Stimulated activated CD8-positive, alpha-beta memory T cell treated with anti-CD3 and anti-CD28 coated beads, Interleukin-12 subunit alpha, Interleukin-12 subunit beta, amount 100 ng/mL, for 1 hour (primary cell): Measurements from ENCODE around the gene SORCS2.

ENCODE experiments used
- DNase-seq: peaks from one replicate; pipeline ENCODE4 v3.0.0-alpha.2; 2020; ENCODE audit warnings: low read depth

Gene SORCS2

DNA sequence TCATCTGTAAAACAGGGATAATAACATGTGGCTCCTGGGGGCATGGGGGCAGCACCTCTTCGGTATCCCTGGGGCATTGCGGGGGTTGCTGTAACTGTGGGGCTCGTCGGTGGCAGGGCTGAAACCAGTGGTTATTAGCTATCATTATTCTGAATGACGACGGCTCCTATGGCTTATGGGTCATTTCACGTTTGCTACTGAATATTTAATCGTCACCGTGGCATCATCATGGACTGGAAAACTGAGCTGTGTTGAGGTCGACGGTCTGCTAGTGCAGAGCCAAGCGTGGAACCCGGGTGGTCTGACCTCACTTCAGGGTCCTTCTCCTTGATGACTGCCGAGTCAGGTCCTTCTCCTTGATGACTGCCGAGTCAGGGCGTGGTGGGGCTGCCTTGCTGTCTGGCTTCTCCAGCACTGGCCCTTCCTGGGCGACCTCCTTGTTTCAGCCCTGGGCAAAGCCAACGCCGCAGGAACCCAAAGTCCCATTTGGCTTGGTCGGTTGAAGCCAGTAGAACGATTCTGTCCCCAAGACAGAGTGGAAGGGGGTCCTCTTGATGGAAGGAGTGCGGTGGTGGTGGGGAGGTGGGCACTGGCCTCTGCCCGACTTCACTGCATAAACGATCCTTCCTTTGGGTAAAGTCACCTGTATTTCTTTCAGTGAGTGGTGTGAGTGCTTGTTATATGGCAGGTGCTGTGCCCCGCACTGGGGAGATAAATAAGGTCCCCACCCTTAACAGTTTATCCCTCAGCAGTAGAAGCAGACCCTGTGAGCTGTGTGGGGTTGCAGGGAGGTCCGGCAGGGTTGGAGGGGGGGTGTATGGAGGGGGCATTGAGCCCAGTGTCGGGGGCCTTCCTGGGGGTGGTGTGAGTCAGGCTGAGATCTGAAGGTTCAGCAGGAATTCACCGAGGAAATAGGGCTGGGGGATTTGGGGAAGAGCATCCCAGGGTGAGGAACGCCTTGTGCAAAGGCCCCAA, 201.6 kb downstream of the SORCS2 start:
- no peak for DNase-seq

DNA sequence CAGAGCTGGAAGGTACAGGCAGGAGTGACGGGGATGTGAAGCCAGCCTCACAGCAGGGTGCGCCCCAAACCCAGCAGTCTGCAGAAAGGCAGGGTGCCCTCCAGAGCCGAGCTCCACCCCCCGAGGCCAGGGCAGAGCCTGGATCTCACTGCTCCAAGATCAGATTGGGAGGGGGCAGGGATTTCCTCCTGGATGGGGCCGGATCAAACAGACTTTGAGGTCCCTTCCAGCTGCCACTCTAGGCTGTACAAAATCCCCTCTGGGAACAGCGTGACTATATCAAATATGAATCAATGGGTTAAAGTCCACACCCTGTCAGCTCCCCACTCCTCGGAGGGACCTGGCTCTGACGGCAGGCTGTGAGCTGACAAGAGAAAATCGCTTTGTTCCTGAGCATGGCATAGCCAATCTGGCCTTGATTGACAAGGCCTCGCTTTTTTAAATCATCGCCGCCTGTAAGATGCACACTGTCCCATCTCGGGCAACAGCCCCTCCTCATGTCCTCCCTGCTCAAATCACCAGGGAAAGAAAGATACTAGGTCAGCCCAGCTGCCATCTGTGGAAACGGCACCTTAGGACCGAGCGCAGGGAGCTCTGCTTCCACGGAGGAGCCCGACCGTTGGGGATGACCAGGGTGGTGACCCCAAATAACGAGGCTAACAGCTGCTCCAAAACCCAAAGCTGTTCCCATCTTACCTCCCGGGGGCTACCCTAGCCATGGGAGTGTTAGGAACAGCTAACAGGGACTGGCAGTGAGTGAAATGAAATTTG, 202.5 kb downstream of the SORCS2 start:
- no peak for DNase-seq

DNA sequence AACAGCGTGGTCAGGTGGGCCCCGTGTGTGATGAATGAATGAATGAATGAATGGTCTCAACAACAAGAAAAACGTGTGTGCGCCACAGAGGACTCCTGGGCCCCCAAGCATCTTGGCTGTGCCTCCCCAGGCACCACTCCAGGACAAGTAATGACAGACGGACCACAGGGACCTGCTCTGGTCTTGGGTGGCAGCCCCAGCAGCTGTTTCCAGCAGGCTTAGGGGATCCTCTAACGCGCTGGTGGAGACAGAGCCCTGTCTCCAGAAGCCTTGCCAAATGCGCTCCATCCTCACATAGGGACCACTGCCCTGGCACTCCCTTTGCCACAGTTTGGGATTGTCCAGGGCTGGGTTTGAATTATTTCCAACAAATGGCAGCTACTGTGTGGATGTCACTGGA, 203.3 kb downstream of the SORCS2 start:
- no peak for DNase-seq

DNA sequence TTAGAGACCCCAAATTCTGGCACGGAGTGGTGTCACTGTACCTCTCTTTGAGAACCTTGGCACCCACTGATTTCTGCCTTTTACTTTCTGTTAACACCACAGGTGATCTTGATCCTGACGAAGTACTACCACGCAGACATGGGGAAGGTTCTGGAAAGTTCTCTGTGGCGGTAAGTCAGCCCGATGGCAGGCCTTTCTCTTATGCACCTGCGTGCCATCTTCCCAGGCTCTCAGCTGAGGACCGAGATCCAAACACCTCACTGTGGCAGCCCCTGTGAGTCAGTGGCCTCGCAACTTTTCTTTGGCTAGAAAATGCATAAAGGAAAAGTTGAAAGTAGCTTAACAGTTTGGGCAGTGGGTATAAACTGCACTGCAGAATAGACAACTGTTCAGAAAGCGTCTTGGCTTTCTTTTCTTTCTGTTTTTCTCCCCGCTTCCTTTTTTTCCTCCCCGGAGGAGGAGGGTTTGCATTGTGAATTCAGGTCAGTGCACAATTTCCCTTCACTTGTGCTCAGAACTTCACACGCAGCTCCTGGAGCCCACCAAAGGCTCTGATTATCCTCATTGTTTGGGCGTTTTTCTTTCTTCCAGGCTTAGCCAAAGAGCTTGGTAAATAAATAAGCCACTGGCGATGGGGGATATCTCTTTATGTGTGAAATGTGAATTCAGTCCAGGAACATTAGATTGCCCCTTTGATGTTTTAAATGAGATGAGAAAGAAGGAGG, 204.0 kb downstream of the SORCS2 start:
- no peak for DNase-seq

DNA sequence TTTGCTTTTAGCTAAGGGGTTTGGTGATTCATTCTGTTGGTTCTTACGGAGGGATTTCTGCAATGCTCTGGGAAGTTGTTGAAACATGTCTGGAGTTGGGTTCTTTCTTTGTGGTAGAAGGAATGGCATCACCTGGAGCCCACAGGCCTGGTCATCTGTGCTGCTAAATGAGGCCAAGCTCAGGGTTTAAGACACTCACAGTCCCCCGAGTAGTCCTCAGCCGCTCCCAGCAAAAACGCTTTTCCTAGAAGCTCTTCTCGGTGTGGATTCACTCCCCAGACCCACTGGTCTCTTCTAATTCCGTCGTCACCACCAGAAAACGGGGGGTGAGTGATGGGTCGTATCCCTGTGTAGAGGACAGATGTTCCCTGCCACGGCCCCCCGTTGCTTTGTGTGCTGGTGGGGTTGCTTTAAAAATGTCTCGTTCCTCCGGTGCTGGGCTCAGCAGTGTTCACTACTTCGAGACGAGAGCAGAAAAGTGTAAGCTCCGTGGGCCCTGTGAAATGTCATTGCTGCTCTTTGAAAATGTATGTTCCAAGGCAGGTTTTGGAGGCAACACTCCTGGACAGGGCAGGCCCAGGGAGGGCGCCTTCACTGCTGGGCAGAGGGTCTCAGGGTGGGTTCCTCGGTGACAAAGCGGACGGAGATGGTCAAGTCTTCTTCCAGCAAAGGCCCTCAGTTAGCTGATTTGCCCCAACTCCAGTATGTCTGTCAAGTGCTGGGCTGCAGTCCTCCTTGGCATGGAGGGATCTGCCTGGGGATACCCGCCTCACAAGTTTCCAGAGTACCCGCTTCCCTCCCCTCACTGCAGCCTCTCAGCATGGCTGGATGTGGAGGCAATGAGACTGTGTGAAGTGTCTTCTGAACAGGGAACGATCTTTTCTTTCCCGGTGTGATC, 205.1 kb downstream of the SORCS2 start:
- DNase-seq = no peak

DNA sequence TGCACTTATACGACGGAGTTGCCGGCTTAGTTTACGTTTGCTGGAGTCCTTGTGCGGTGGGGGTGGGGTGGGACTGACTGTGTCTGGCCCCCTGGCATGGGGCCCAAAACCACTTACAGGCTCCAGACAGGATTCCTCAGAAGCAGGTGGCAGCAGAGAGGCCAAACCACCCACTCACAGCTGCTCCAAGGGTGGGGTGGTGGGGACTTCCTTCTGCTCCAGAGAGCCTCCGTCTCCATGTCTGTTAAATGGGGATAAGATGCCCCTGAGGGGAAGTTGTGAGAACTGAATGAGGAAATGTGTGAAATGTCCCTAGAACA, 205.7 kb downstream of the SORCS2 start:
- no peak for DNase-seq

DNA sequence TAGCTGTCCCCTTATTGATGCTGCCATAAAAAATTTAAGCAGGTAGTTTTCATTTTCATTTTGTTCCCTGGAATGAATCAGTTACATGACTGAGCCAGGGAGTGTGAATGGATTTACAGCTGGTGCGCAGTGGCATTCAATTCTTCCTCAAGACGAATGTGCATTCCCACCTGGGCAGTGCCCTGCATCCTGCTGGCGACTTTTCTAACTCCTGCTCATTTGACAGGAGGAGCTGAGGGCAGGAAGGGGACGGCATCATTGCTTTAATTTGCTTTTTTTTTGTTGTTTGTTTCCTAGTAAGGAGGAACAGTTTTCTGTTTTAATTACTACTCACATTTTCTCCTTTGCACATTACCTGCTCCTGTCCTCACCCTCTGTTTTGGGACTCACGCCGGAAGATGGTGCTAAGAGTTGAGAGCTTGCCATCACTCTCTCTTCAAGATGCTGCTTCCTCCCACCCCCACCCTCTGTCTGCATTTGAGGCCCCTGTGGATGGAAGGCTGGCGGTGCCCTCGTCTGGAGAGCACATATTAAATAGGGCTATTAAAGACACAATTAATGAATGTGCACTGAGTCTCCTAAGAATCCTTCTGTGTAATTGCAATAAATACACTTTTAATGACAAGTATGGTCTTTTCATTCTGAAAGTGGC, 206.6 kb downstream of the SORCS2 start:
- DNase-seq = no peak

DNA sequence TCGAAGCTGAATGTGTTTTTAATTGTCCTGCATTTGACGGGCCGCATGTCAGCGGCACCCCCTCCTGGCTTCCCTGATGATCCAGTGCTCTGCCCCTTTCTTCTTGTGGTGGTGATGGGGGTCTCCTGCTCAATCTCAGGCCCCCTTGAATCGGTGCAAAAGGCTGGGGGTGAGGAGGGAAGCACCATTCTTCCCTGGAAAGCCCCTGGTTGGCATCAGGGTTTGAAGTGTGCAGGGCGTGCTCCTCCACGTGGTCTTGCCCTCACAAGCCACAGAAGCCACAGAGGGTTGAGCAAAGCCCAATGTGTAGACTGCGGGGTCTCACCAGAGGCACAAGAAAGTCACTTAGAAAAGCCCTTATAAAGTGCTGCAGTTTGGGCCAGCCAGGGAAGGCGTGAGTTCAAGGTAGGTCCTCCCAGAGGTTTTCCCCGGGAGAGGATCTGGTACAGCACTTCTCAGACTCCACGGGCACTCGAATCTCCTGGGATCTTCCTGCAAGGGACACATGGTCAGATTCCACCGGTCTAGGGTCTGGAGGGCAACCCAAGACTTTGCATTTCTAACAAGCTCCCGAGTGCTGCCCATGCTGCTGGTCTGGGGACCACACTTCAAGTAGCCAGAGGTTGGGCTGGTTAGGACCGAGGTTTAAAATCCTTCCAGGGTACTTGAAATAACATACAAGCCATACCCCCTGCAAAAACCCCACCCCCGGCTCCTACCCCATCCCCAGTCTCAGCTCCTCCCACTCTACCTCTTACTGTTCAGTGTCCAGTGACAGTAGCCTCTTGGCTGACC, 207.3 kb downstream of the SORCS2 start:
- DNase-seq = no peak

DNA sequence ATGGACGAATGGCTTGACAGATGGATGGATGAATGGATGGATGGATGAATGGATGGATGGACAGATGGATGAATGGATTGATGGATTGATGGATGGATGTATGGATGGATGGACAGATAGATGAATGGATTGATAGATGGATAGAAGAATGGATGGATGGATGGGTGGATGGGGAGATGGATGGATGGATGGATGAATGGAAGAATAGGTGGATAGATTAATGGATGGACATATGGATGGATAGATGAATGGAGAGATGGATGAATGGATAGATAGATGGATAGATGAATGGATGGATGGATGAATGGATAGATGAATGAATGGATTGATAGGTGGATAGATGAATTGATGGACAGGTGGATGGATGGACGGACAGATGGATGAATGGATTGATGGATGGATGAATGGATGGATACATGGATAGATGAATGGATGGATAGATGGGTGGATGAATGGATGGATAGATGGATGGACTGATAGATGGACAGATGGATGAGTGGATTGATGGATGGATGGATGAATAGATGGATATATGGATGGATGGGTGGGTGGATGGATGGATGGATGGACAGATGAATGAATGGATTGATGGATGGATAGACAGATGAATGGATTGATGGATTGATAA, 208.4 kb downstream of the SORCS2 start:
- DNase-seq = no peak

DNA sequence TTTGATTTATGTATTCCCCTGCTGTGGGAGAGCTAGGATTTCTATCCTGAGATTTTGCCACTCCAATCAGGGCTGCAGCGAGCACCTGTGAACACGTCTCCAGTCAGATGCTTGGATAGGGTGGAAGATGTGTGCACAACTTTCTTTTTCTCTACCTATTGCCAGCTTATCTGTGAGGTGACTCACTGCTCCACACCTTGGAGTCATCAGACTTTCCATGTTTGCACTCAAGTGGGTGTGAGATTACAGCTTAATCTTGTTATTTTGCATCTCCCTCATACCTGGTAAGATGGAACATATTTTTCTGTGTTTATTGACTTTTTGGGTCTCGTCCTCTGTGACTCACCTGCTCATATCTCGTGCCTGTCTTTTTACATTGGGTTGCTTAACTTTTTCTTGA, 210.2 kb downstream of the SORCS2 start:
- DNase-seq = no peak

DNA sequence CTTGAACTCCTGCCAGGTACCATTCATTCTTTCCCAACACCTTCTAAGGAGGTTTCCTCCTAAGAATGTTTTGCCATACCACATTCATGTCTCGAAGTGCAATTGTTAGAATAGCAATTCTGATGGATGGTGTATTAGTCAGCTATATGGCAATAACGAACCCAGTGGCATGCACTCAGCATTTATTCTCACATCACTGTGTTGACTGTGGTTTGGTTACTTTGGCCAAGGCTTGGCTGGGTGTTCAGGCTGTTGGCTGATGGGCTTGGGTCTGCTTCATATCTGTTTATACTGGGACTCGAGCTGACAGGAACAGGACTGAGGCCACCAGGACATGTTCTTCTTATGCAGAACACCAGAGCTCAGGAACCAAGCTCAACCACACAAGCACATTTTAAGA, 210.7 kb downstream of the SORCS2 start:
- DNase-seq = no peak

DNA sequence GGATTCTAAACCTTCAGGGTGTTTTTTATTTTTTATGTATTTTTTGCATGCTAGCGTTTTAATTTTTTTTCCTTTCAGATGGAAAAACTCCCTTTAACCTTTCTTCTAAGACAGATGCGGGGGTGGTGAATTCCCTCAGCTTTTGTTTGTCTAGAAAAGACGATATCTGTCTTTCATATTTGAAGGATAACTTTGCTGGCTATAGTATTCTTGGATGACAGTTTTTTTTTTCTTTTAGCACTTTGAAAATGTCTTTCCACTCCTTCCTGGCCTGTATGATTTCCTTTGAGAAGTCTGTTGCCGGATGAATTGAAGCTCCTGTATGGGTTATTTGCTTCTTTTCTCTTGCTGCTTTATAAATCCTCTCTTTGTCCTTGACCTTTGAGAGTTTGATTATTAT, 215.8 kb downstream of the SORCS2 start:
- DNase-seq = no peak

DNA sequence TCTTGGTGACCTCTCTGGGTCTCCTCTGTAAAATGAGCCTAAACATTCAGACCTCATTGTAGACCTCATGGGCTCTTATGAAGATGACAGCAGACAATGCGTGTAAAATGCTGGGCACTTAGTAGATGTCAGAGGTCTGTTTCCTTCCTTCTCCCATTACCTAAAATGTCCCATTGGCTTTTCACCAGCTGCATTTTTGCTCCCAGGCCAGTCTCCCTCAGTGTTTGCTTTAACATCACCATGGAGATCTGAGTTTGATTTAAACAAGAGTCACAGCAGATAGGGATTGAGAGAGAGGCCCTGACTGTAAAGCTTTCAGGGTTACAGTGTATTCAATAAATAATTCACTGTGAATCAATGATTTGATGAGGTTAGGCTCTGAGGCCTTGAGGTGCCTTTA, 218.1 kb downstream of the SORCS2 start:
- no peak for DNase-seq

DNA sequence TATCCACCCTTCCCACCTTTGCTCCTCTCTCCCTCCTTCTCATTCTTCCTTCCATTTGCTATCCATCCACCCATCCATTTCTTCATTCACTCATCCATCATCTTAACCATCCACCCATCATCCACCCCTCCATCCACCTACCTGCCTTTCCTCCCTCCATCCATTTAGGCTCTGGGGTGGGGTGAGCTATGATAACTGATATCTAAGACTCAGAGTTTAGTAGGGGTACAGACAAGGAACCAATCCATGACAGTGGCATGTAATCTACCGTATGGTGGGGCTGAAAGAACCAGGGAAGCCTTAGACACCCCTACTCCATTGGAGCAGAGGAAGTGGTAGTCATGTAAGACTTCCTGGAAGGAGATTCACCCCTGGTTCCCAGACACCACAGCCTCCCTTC, 219.2 kb downstream of the SORCS2 start:
- no peak for DNase-seq

DNA sequence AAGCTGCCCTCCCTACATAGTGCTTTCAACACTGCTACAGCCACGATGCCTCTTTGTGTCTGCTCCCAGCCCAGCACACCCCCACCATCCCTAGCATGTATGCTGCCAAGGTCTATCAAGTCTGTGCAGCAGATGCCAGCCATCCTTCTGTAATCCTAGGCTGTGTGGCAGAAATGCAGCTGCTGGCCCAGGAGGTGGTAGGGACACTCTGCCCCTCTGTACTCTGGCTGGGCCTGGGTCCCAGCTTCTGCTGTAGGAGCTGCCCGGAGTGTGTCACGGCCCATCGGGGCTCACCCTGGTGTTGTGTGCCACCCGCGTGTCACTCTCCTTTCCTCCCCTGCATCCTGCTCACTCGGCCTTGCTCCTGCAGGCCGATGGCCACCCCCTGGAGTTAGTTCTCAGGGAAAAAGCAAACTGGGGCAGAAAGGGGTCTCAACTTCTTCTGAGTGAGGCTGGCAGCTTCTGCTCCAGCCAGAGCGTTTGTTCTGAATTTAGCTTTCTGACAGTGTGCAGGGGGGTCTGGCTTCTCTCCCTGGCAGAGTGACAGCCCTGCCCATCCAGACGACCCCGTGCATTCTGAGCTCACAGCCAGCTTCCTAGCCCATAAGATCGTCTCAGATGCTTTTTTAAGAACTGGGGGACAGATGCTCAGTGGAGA, 219.7 kb downstream of the SORCS2 start:
- DNase-seq = no peak

DNA sequence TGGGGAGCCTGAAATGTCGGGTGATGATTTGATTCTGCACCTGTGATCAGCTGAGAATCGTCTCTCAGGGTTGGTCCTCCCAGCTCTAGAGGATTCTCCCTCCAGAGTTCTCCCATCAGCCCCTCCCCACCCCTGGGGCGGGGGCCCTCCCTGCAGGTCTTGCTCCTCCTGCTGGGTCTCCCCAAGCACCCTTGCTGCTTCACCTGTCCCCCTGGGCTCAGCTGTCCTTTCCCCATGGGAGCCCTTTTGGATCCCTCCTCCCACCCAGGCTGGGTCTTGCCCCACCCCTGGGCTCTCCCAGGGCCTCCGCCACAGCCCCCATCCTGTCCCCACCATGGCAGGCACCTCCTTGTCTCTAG, 220.2 kb downstream of the SORCS2 start:
- DNase-seq = no peak

DNA sequence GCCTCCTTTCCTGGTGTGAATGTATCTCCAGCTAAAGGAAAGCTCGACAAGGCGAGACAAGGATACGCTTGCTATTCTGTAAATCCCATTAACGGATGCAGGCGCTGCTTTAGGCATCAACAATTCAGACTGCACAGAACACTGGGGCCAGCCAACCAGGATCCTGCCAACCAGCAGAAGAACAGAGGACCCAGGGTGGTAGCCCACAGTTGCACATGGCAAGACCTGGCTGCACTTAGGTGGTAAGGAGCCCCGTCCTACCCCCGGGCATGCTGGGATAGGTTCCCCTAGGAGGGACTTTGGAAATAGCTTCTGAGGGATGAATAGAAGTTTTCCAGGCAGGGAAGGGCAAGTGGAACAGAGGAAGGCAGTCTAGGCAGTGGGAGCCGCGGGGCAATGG, 221.7 kb downstream of the SORCS2 start:
- no peak for DNase-seq

DNA sequence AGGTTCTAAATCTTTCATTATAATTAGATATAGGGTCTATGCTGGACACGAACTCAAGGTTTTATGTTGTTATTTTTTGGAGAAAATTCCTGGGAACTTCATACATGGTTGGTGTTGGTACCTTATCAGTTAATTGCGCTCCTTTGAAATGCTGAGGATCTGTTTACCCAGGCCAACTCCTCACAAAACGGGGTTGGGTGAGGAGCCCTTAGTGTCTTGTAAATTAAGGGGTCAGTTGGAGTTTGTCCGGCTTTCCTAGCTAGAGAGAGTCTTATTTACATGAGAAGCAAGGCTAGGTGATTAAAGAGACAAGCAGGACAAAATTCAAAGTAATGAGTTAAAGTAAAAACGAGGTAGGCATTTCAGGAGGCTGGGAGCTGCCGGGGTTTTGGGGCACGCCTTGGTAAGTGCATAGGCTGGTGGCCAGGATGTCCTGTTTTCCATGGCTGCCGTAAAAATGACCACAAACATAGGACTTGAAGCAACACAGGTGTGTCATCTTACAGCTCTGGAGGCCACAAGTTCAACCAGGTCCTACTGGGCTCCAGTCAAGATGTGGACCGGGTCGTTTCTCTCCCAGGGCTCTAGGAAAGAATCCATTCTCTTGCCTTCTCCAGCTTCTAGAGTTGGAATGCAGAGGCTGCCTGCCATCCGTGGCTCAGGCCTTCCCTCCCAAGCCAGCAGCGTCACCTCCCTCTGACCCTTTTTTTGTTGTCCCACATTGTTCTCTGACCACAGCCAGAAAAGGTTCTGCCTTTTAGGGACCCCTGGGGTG, 222.6 kb downstream of the SORCS2 start:
- no peak for DNase-seq
